Activated T-cell treated with anti-CD3 and anti-CD28 coated beads for 24 hours (primary cell): ENCODE results near the gene SUSD1.
"Not testable (repeated sequence)": the region's sequence is repeated elsewhere in the genome, so short reads cannot be mapped to it uniquely, and the experiment has no call there.

ENCODE experiments used
- DNase-seq: peaks from one replicate; pipeline ENCODE4 v3.0.0-alpha.2; 2020; ENCODE audit warnings: low read depth

The SUSD1 gene

GRCh38 chr9:112173489-112174221 lies 1.4 kb downstream of the SUSD1 start:
- no peak for DNase-seq

- DNase-seq = no peak
These were observed 4.1 kb downstream of the SUSD1 start for GRCh38 chr9:112170968-112171367.

- DNase-seq = no peak
These were observed 4.9 kb downstream of the SUSD1 start for GRCh38 chr9:112170235-112170634.

GRCh38 chr9:112169368-112169767 lies 5.7 kb downstream of the SUSD1 start:
- no peak for DNase-seq

GRCh38 chr9:112168197-112168596 lies 6.9 kb downstream of the SUSD1 start:
- DNase-seq = no peak

- DNase-seq = no peak
These were observed 8.6 kb downstream of the SUSD1 start for GRCh38 chr9:112166176-112167140.

- no peak for DNase-seq
These were observed 12.3 kb downstream of the SUSD1 start for GRCh38 chr9:112162621-112163413.

- no peak for DNase-seq
These were observed 15.3 kb downstream of the SUSD1 start for GRCh38 chr9:112159781-112160180.

- no peak for DNase-seq
These were observed 16.3 kb downstream of the SUSD1 start for GRCh38 chr9:112158656-112159367.

GRCh38 chr9:112157961-112158360 lies 17.1 kb downstream of the SUSD1 start:
- DNase-seq = no peak

- no peak for DNase-seq
These were observed 18.0 kb downstream of the SUSD1 start for GRCh38 chr9:112157087-112157486.

GRCh38 chr9:112149211-112149610 lies 25.9 kb downstream of the SUSD1 start:
- no peak for DNase-seq

- no peak for DNase-seq
These were observed 29.2 kb downstream of the SUSD1 start for GRCh38 chr9:112145886-112146285.

- no peak for DNase-seq
These were observed 30.3 kb downstream of the SUSD1 start for GRCh38 chr9:112144807-112145206.

- DNase-seq = no peak
These were observed 32.7 kb downstream of the SUSD1 start for GRCh38 chr9:112142420-112142819.

- no peak for DNase-seq
These were observed 34.2 kb downstream of the SUSD1 start for GRCh38 chr9:112140936-112141335.

GRCh38 chr9:112137066-112137465 lies 38.0 kb downstream of the SUSD1 start:
- no peak for DNase-seq

- no peak for DNase-seq
These were observed 39.4 kb downstream of the SUSD1 start for GRCh38 chr9:112135706-112136105.

- not testable (repeated sequence) for DNase-seq
These were observed 41.3 kb downstream of the SUSD1 start for GRCh38 chr9:112133806-112134205.

GRCh38 chr9:112132356-112132755 lies 42.7 kb downstream of the SUSD1 start:
- DNase-seq = no peak

- DNase-seq = no peak
These were observed 44.1 kb downstream of the SUSD1 start for GRCh38 chr9:112130997-112131396.

- DNase-seq = no peak
These were observed 44.8 kb downstream of the SUSD1 start for GRCh38 chr9:112130347-112130746.
